ENCODE measurements around the gene TRIM24. TPM values are rescaled to one million over a fixed set of nuclear protein-coding genes. Genes with fewer than 3 reads are reported as not detected.

The TRIM24 gene
- total RNA-seq, 5 donors from 2014 or later (not counting 1 experiment from before 2014, with no cell fraction given) = 16.0 to 18.9 (median 17.1) TPM

DNA sequence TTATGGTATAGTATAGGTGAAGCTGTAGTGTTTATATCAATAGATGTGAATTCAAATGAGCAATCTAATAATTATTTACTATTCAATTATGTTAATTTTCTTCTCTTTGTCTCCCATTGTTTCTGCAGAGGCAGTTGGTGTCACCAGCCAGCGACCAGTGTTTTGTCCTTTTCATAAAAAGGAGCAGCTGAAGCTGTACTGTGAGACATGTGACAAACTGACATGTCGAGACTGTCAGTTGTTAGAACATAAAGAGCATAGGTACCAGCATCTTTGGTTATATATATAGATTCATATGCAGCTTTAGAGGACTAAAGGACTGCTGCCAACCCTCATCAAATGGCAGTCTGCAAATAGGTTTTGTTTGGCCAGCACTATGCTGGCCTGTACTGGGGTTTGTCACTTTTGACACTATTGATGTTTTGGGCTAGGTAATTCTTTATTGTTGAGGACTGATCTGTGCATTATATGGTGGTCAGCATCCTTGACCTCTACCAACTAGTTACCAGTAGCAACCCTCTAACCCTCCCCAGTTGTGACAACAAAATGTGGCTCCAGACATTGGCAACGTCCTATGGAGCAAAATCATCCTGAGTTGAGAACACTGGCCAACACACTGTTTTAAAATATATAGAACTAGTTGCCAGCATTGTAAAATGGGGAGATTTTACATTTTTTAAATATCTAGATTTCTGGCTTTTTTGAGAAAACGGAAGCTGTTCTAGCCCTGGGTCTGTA lies 59.2 kb downstream of the TRIM24 start:
- no peak overlapping the region for H3K4me3 ChIP-seq (ENCODE audit: control insufficient read depth in 1 of 2, extremely low read depth in 1 of 2, low read length in 1 of 2)
- Mint-ChIP-seq H3K36me3 (peaks cover 81% of the 10 kb centered on the region), H3K27me3 (no peaks in the 10 kb centered on the region), H3K9me3 (peaks cover 4 to 10% (median 5%) of the 10 kb centered on the region in 3 donors), H3K27ac (no peak overlapping the region), H3K4me1 (peaks cover 0 to 4% (median 0%) of the 10 kb centered on the region in 3 donors), H3K4me3 (no peak overlapping the region)
- H3K27me3 ChIP-seq (replicated peaks in 1 of 2; ENCODE audit: control insufficient read depth in 2 of 2, extremely low read depth in 1 of 2, insufficient read depth in 2 of 2, low read length in 1 of 2) = no peaks in the 10 kb centered on the region
- H3K4me1 ChIP-seq (ENCODE audit: control insufficient read depth in 1 of 2, extremely low read depth in 1 of 2, insufficient read depth in 2 of 2, low read length in 2 of 2) = no peaks in the 10 kb centered on the region
- POLR2A ChIA-PET = interaction anchor here in 1 of 2 donors (0.6 kb wide), 1 partner anchor 43 kb away, joined by 3 read pairs; no protein-coding TSS in a partner anchor
- H3K36me3 ChIP-seq (ENCODE audit: control insufficient read depth in 2 of 2, extremely low read depth in 1 of 2, insufficient read depth in 1 of 2, low read length in 1 of 2) = peaks cover 8 to 38% of the 10 kb centered on the region in 2 donors
- H3K9me3 ChIP-seq = no peaks in the 10 kb centered on the region
- DNase-seq = no peak
- no peak overlapping the region for H3K27ac ChIP-seq (ENCODE audit: low read length)
- no CpG with 5 or more reads among the region's 4 CpGs for WGBS (ENCODE audit: insufficient coverage)
- CTCF ChIA-PET = interaction anchor here in 1 of 2 donors (0.7 kb wide), 1 partner anchor 542 kb away, joined by 3 read pairs; no protein-coding TSS in a partner anchor
- ATAC-seq (replicated peaks in 1 of 4) = no peak

DNA sequence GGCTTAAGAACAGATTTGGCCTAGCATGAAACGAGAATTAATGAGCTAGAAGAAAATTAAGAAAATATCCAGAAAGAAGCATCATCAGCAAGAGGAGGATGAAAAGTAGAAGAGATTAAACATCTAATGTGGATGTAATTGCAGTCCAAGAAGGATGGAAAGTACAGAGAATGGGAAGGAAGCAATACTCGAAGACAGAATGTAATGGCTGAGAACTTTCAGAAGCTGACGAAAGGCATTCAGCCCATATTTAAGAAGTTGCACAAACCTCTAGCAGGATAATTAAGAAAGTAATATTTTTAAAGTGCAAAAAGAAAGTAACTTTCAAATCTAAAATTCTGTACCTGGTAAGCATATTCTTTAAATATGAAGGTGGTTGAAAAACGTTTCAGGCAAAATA lies 60.7 kb downstream of the TRIM24 start:
- no peak overlapping the region for H3K27ac Mint-ChIP-seq
- ChIA-PET CTCF (interaction anchor here in 1 of 2 donors (0.6 kb wide), 1 partner anchor 1754 kb away, joined by 3 read pairs; no protein-coding TSS in a partner anchor), POLR2A (interaction anchor here (0.6 to 1.2 kb wide), 2 partner anchors 18 to 57 kb away, joined by 3 to 4 read pairs; no protein-coding TSS in a partner anchor)
- Histone ChIP-seq H3K27me3 (replicated peaks in 1 of 2; ENCODE audit: control insufficient read depth in 2 of 2, extremely low read depth in 1 of 2, insufficient read depth in 2 of 2, low read length in 1 of 2) (no peaks in the 10 kb centered on the region), H3K4me3 (ENCODE audit: control insufficient read depth in 1 of 2, extremely low read depth in 1 of 2, low read length in 1 of 2) (no peak overlapping the region), H3K36me3 (ENCODE audit: control insufficient read depth in 2 of 2, extremely low read depth in 1 of 2, insufficient read depth in 1 of 2, low read length in 1 of 2) (peaks cover 8 to 39% of the 10 kb centered on the region in 2 donors), H3K27ac (ENCODE audit: low read length) (no peak overlapping the region), H3K9me3 (peaks cover 6% of the 10 kb centered on the region), H3K4me1 (ENCODE audit: control insufficient read depth in 1 of 2, extremely low read depth in 1 of 2, insufficient read depth in 2 of 2, low read length in 2 of 2) (no peaks in the 10 kb centered on the region)
- no peaks in the 10 kb centered on the region for H3K4me1 Mint-ChIP-seq
- DNase-seq (no peak), ATAC-seq (replicated peaks in 1 of 4) (no peak)
- peaks cover 4 to 16% (median 10%) of the 10 kb centered on the region in 3 donors for H3K9me3 Mint-ChIP-seq
- WGBS (ENCODE audit: insufficient coverage) = 100% methylated on average over 2 of the region's 4 CpGs
- H3K27me3 Mint-ChIP-seq = no peaks in the 10 kb centered on the region
- peaks cover 75% of the 10 kb centered on the region for H3K36me3 Mint-ChIP-seq
- no peak overlapping the region for H3K4me3 Mint-ChIP-seq

DNA sequence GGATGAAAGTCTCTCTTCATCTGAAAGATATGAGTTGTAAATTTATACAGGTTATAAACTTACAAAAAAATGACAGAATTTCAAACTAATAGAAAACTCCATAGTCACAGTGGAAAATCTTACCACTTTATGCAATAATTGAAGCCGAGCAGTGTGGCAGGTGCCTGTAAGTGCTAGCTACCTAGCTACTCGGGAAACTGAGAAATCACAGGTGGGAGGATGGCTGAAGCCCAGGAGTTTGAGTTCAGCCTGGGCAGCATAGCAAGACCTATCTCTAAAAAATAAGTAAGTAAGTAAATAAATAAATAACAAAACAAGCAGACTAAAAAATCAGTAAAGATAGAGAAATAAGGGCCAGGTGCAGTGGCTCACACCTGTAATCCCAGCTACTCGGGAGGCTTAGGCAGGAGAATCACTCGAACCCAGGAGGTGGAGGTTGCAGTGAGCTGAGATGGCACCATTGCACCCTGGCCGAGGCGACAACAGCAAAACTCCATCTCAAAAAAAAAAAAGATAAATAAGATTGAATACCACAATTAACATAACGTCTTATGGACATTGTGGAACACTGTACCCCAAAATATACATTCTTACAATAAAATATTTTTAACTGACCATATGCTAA lies 61.9 kb downstream of the TRIM24 start:
- ATAC-seq (replicated peaks in 1 of 4) (no peak), DNase-seq (no peak)
- peaks cover 10% of the 10 kb centered on the region for H3K9me3 ChIP-seq
- Mint-ChIP-seq H3K4me3 (no peak overlapping the region), H3K36me3 (peaks cover 76% of the 10 kb centered on the region), H3K4me1 (no peaks in the 10 kb centered on the region), H3K9me3 (peaks cover 4 to 20% (median 19%) of the 10 kb centered on the region in 3 donors), H3K27me3 (no peaks in the 10 kb centered on the region), H3K27ac (no peak overlapping the region)
- CTCF ChIA-PET = no interaction called here
- peaks cover 4 to 36% of the 10 kb centered on the region in 2 donors for H3K36me3 ChIP-seq (ENCODE audit: control insufficient read depth in 2 of 2, extremely low read depth in 1 of 2, insufficient read depth in 1 of 2, low read length in 1 of 2)
- POLR2A ChIA-PET = no interaction called here
- no peak overlapping the region for H3K27ac ChIP-seq (ENCODE audit: low read length)
- WGBS (ENCODE audit: insufficient coverage) = no CpG with 5 or more reads among the region's 7 CpGs
- no peak overlapping the region for H3K4me3 ChIP-seq (ENCODE audit: control insufficient read depth in 1 of 2, extremely low read depth in 1 of 2, low read length in 1 of 2)
- no peaks in the 10 kb centered on the region for H3K27me3 ChIP-seq (replicated peaks in 1 of 2; ENCODE audit: control insufficient read depth in 2 of 2, extremely low read depth in 1 of 2, insufficient read depth in 2 of 2, low read length in 1 of 2)
- H3K4me1 ChIP-seq (ENCODE audit: control insufficient read depth in 1 of 2, extremely low read depth in 1 of 2, insufficient read depth in 2 of 2, low read length in 2 of 2) = no peaks in the 10 kb centered on the region

DNA sequence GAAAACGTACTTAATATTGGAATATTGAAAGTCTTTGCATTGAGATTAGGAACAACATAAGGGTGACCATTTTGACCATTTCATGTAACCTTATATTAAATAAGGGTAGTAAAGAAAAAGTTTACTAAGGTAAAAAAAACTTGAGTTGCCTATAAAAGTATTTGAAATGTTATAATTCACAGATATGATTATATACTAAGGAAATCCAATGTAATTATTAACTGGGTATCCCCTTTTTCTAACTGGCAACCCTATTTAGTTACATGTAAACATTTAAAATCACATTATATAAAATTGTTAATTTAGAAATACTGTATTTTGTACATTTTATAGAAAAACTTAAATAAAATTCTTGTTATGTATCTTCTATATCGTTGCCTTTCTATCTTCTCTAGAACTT lies 64.2 kb downstream of the TRIM24 start:
- no peak for ATAC-seq (replicated peaks in 1 of 4)
- Histone ChIP-seq H3K27me3 (replicated peaks in 1 of 2; ENCODE audit: control insufficient read depth in 2 of 2, extremely low read depth in 1 of 2, insufficient read depth in 2 of 2, low read length in 1 of 2) (no peaks in the 10 kb centered on the region), H3K4me1 (ENCODE audit: control insufficient read depth in 1 of 2, extremely low read depth in 1 of 2, insufficient read depth in 2 of 2, low read length in 2 of 2) (no peaks in the 10 kb centered on the region), H3K9me3 (peaks cover 21% of the 10 kb centered on the region), H3K27ac (ENCODE audit: low read length) (no peak overlapping the region), H3K36me3 (ENCODE audit: control insufficient read depth in 2 of 2, extremely low read depth in 1 of 2, insufficient read depth in 1 of 2, low read length in 1 of 2) (peaks cover 0 to 32% of the 10 kb centered on the region in 2 donors), H3K4me3 (ENCODE audit: control insufficient read depth in 1 of 2, extremely low read depth in 1 of 2, low read length in 1 of 2) (no peak overlapping the region)
- Mint-ChIP-seq H3K4me1 (no peaks in the 10 kb centered on the region), H3K27me3 (no peaks in the 10 kb centered on the region), H3K27ac (no peak overlapping the region), H3K4me3 (no peak overlapping the region), H3K36me3 (peaks cover 74% of the 10 kb centered on the region), H3K9me3 (peaks cover 9 to 29% (median 28%) of the 10 kb centered on the region in 3 donors)
- ChIA-PET CTCF (no interaction called here), POLR2A (no interaction called here)
- DNase-seq = no peak
- no CpG with 5 or more reads among the region's 2 CpGs for WGBS (ENCODE audit: insufficient coverage)

DNA sequence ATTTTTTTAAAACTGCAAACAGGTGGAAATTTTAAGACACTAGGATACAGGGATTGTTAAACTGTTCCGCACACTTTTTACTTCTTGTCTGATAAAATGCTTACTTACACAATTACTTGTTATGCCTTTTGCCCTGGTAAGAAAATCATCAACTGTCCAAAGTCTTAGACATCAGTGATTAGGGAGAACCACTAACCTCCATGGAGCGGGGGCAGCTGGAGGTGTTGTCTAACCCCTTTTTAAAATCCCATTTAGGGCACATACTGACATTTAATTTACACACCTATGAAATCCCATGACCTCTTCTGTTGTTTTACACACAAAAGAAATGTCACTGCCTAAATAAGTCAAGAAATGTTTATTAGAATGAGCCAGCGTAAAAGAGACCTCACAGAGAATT lies 65.7 kb downstream of the TRIM24 start:
- peaks cover 4 to 29% (median 28%) of the 10 kb centered on the region in 3 donors for H3K9me3 Mint-ChIP-seq
- CTCF ChIA-PET = no interaction called here

DNA sequence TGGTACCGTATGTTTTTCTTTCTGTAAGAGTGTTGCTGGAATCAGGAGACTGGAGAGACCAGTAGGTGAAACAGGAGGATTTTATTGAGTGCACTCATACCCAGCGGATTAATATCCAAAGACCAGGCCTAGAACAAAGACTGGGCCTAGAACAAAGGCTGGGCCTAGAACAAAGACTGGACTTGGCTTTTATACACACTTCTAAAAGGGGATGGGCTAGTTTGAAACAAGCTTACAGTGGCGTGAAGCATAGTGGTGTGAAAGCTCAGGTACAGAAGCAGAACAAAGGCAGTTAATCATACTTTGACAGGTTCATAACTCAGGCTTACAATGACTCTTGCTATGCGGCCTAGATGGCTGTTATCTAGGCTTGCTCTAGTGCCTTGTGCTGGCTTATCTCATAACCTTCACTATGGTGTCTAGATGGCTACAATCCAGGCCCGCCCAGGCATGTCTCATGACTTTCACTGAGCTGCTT lies 67.7 kb downstream of the TRIM24 start:
- Mint-ChIP-seq H3K9me3 (peaks cover 4 to 25% (median 24%) of the 10 kb centered on the region in 3 donors), H3K4me1 (peaks cover 0 to 3% (median 3%) of the 10 kb centered on the region in 3 donors), H3K27ac (no peak overlapping the region), H3K27me3 (no peaks in the 10 kb centered on the region), H3K4me3 (no peak overlapping the region), H3K36me3 (peaks cover 68% of the 10 kb centered on the region)
- no peak overlapping the region for H3K4me3 ChIP-seq (ENCODE audit: control insufficient read depth in 1 of 2, extremely low read depth in 1 of 2, low read length in 1 of 2)
- no peaks in the 10 kb centered on the region for H3K4me1 ChIP-seq (ENCODE audit: control insufficient read depth in 1 of 2, extremely low read depth in 1 of 2, insufficient read depth in 2 of 2, low read length in 2 of 2)
- H3K27me3 ChIP-seq (replicated peaks in 1 of 2; ENCODE audit: control insufficient read depth in 2 of 2, extremely low read depth in 1 of 2, insufficient read depth in 2 of 2, low read length in 1 of 2) = no peaks in the 10 kb centered on the region
- POLR2A ChIA-PET = interaction anchor here in 1 of 2 donors (0.5 to 0.6 kb wide), 2 partner anchors 18 to 70 kb away, joined by 3 to 8 read pairs; no protein-coding TSS in a partner anchor
- H3K9me3 ChIP-seq = peaks cover 21% of the 10 kb centered on the region
- no peak for ATAC-seq (replicated peaks in 1 of 4)
- DNase-seq = peak in 1 of 35 experiments; percentile 13
- CTCF ChIA-PET = interaction anchor here in 1 of 2 donors (0.5 to 0.6 kb wide), 3 partner anchors 87 to 215 kb away, joined by 3 to 5 read pairs (median 3); no protein-coding TSS in a partner anchor
- H3K36me3 ChIP-seq (ENCODE audit: control insufficient read depth in 2 of 2, extremely low read depth in 1 of 2, insufficient read depth in 1 of 2, low read length in 1 of 2) = peaks cover 0 to 16% of the 10 kb centered on the region in 2 donors
- no peak overlapping the region for H3K27ac ChIP-seq (ENCODE audit: low read length)
- WGBS (ENCODE audit: insufficient coverage) = 100% methylated on average over 2 of the region's 5 CpGs

More for the DNA sequence above, 65.7 kb downstream of the TRIM24 start:
- H3K4me1 ChIP-seq (ENCODE audit: control insufficient read depth in 1 of 2, extremely low read depth in 1 of 2, insufficient read depth in 2 of 2, low read length in 2 of 2) = no peaks in the 10 kb centered on the region
- H3K4me3 ChIP-seq (ENCODE audit: control insufficient read depth in 1 of 2, extremely low read depth in 1 of 2, low read length in 1 of 2) = no peak overlapping the region
- peaks cover 21% of the 10 kb centered on the region for H3K9me3 ChIP-seq
- H3K36me3 ChIP-seq (ENCODE audit: control insufficient read depth in 2 of 2, extremely low read depth in 1 of 2, insufficient read depth in 1 of 2, low read length in 1 of 2) = peaks cover 0 to 21% of the 10 kb centered on the region in 2 donors
- no peak overlapping the region for H3K4me3 Mint-ChIP-seq
- H3K27me3 ChIP-seq (replicated peaks in 1 of 2; ENCODE audit: control insufficient read depth in 2 of 2, extremely low read depth in 1 of 2, insufficient read depth in 2 of 2, low read length in 1 of 2) = no peaks in the 10 kb centered on the region
- no peak overlapping the region for H3K27ac ChIP-seq (ENCODE audit: low read length)
- no peak overlapping the region for H3K27ac Mint-ChIP-seq
- POLR2A ChIA-PET = no interaction called here
- ATAC-seq (replicated peaks in 1 of 4) (no peak), DNase-seq (no peak)
- no peaks in the 10 kb centered on the region for H3K4me1 Mint-ChIP-seq
- H3K27me3 Mint-ChIP-seq = no peaks in the 10 kb centered on the region
- no CpG with 5 or more reads among the region's 3 CpGs for WGBS (ENCODE audit: insufficient coverage)
- H3K36me3 Mint-ChIP-seq = peaks cover 71% of the 10 kb centered on the region
